Neural cell (in vitro differentiated cells): Measurements from ENCODE around the gene TMEM201.

Experiments
- CTCF ChIP-seq: fragments of 450-650 bp; IDR thresholded peaks from 2 replicates; pipeline ENCODE4 v1.5.1; 2014; ENCODE audit warnings: antibody characterized with exemption, mild to moderate bottlenecking, moderate library complexity; ENCODE audit not compliant: poor library complexity, severe bottlenecking
- EP300 ChIP-seq: fragments of 450-650 bp; conservative IDR thresholded peaks from 2 replicates; pipeline ENCODE4 v1.6.1; 2014; ENCODE audit warnings: antibody characterized with exemption, mild to moderate bottlenecking, moderate library complexity; ENCODE audit not compliant: poor library complexity, severe bottlenecking
- EZH2 ChIP-seq: fragments of 200-600, 300-800 bp; shearing (Covaris generic), sonication (generic); IDR thresholded peaks from 2 replicates; pipeline ENCODE4 v1.6.1; 2014; ENCODE audit warnings: antibody characterized with exemption, low read length, borderline replicate concordance, mild to moderate bottlenecking; ENCODE audit not compliant: insufficient read depth, poor library complexity, severe bottlenecking
- POLR2AphosphoS5 ChIP-seq: IDR thresholded peaks from 2 replicates; pipeline ENCODE4 v1.6.1; 2012
- RAD21 ChIP-seq: fragments of 450-650 bp; conservative IDR thresholded peaks from 2 replicates; pipeline ENCODE4 v1.6.1; 2014; ENCODE audit warnings: antibody characterized with exemption, mild to moderate bottlenecking, moderate library complexity
- SMC3 ChIP-seq: fragments of 450-650 bp; conservative IDR thresholded peaks from 2 replicates; pipeline ENCODE4 v1.6.1; 2014; ENCODE audit warnings: antibody characterized with exemption, mild to moderate bottlenecking, moderate library complexity; ENCODE audit not compliant: poor library complexity
- TAF1 ChIP-seq: IDR thresholded peaks from 2 replicates; pipeline ENCODE4 v1.6.1; 2012; ENCODE audit warnings: low read depth
- TF ChIP-seq, protein P1 (sequence below): IDR thresholded peaks from 2 replicates; pipeline ENCODE4 v1.6.1; 2012; ENCODE audit warnings: borderline replicate concordance

- TF ChIP-seq CTCF (no peak), EZH2 (no peak), EP300 (no peak), POLR2AphosphoS5 (no peak), RAD21 (no peak), TAF1 (no peak), SMC3 (no peak)
- TF ChIP-seq, protein P1, sequence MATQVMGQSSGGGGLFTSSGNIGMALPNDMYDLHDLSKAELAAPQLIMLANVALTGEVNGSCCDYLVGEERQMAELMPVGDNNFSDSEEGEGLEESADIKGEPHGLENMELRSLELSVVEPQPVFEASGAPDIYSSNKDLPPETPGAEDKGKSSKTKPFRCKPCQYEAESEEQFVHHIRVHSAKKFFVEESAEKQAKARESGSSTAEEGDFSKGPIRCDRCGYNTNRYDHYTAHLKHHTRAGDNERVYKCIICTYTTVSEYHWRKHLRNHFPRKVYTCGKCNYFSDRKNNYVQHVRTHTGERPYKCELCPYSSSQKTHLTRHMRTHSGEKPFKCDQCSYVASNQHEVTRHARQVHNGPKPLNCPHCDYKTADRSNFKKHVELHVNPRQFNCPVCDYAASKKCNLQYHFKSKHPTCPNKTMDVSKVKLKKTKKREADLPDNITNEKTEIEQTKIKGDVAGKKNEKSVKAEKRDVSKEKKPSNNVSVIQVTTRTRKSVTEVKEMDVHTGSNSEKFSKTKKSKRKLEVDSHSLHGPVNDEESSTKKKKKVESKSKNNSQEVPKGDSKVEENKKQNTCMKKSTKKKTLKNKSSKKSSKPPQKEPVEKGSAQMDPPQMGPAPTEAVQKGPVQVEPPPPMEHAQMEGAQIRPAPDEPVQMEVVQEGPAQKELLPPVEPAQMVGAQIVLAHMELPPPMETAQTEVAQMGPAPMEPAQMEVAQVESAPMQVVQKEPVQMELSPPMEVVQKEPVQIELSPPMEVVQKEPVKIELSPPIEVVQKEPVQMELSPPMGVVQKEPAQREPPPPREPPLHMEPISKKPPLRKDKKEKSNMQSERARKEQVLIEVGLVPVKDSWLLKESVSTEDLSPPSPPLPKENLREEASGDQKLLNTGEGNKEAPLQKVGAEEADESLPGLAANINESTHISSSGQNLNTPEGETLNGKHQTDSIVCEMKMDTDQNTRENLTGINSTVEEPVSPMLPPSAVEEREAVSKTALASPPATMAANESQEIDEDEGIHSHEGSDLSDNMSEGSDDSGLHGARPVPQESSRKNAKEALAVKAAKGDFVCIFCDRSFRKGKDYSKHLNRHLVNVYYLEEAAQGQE: no peak
These were observed 17.3 kb downstream of the TMEM201 start for GRCh38 chr1:9605946-9606455.
